Neural cell (in vitro differentiated cells): ENCODE measurements around the gene KCNQ2. TPM values are rescaled to one million over a fixed set of nuclear protein-coding genes. Genes with fewer than 3 reads are reported as not detected.

Experiments
- H2AFZ ChIP-seq: fragments of 200-600, 300-800 bp; sonication (generic), shearing (Covaris generic); 2 replicates; pipeline ENCODE4 v1.6.0; 2014; ENCODE audit warnings: low read depth, mild to moderate bottlenecking, antibody characterized with exemption, low read length, moderate library complexity
- H3F3A ChIP-seq: fragments of 200-600 bp; shearing (Covaris generic); 2 replicates; pipeline ENCODE4 v1.6.1; 2016; ENCODE audit warnings: mild to moderate bottlenecking, moderate library complexity, mixed read lengths, antibody characterized with exemption, low read length; ENCODE audit not compliant: insufficient read depth, poor library complexity, severe bottlenecking
- H3K27ac ChIP-seq: fragments of 200-600, 300-800 bp; sonication (generic), shearing (Covaris generic); 2 replicates; pipeline ENCODE4 v1.5.1; 2014; ENCODE audit warnings: mild to moderate bottlenecking, low read length, moderate library complexity
- H3K27me3 ChIP-seq: fragments of 300-800, 200-600 bp; sonication (generic), shearing (Covaris generic); 2 replicates; pipeline ENCODE4 v1.6.0; 2014; ENCODE audit warnings: mild to moderate bottlenecking, low read depth, low read length, moderate library complexity; ENCODE audit not compliant: insufficient read depth
- H3K36me3 ChIP-seq: fragments of 300-800, 200-600 bp; sonication (generic), shearing (Covaris generic); 2 replicates; pipeline ENCODE4 v1.5.1; 2014; ENCODE audit warnings: mild to moderate bottlenecking, antibody characterized with exemption, low read length, moderate library complexity; ENCODE audit not compliant: insufficient read depth
- H3K4me2 ChIP-seq: fragments of 300-800, 200-600 bp; sonication (generic), shearing (Covaris generic); 2 replicates; pipeline ENCODE4 v1.6.0; 2014; ENCODE audit warnings: mild to moderate bottlenecking, low read length
- H3K4me3 ChIP-seq: fragments of 300-800, 200-600 bp; sonication (generic), shearing (Covaris generic); 2 replicates; pipeline ENCODE4 v1.5.1; 2014; ENCODE audit warnings: mild to moderate bottlenecking, low read length, moderate library complexity
- H3K79me2 ChIP-seq: fragments of 200-600 bp; shearing (Covaris generic); replicated peaks from 2 replicates; pipeline ENCODE4 v1.6.0; 2014; ENCODE audit warnings: mild to moderate bottlenecking, low read length, moderate library complexity; ENCODE audit not compliant: insufficient read depth
- H3K9ac ChIP-seq: fragments of 300-800, 200-600 bp; sonication (generic), shearing (Covaris generic); 2 replicates; pipeline ENCODE4 v1.6.1; 2016; ENCODE audit warnings: mild to moderate bottlenecking, low read length, mixed read lengths
- H3K9me2 ChIP-seq: fragments of 200-600 bp; shearing (Covaris generic); 2 replicates; pipeline ENCODE4 v1.6.1; 2016; ENCODE audit warnings: mild to moderate bottlenecking, low read length, mixed read lengths; ENCODE audit not compliant: insufficient read depth
- H3K9me3 ChIP-seq: fragments of 200-600, 300-800 bp; sonication (generic), shearing (Covaris generic); 2 replicates; pipeline ENCODE4 v1.6.1; 2016; ENCODE audit warnings: mild to moderate bottlenecking, mixed run types, low read length, moderate library complexity, mixed read lengths
- H4K20me1 ChIP-seq: fragments of 200-600 bp; shearing (Covaris generic); 2 replicates; pipeline ENCODE4 v1.6.1; 2016; ENCODE audit warnings: mild to moderate bottlenecking, mixed run types; ENCODE audit not compliant: insufficient read depth
- EP300 ChIP-seq: fragments of 450-650 bp; conservative IDR thresholded peaks from 2 replicates; pipeline ENCODE4 v1.6.1; 2014; ENCODE audit warnings: antibody characterized with exemption, mild to moderate bottlenecking, moderate library complexity; ENCODE audit not compliant: poor library complexity, severe bottlenecking
- POLR2AphosphoS5 ChIP-seq: IDR thresholded peaks from 2 replicates; pipeline ENCODE4 v1.6.1; 2012
- RAD21 ChIP-seq: fragments of 450-650 bp; conservative IDR thresholded peaks from 2 replicates; pipeline ENCODE4 v1.6.1; 2014; ENCODE audit warnings: antibody characterized with exemption, mild to moderate bottlenecking, moderate library complexity
- REST ChIP-seq: IDR thresholded peaks from 2 replicates; pipeline ENCODE4 v1.6.1; 2012; ENCODE audit warnings: borderline replicate concordance
- SMC3 ChIP-seq: fragments of 450-650 bp; conservative IDR thresholded peaks from 2 replicates; pipeline ENCODE4 v1.6.1; 2014; ENCODE audit warnings: antibody characterized with exemption, mild to moderate bottlenecking, moderate library complexity; ENCODE audit not compliant: poor library complexity
- TAF1 ChIP-seq: IDR thresholded peaks from 2 replicates; pipeline ENCODE4 v1.6.1; 2012; ENCODE audit warnings: low read depth
- polyA plus RNA-seq: library from polyadenylated mRNA; depleted of rRNA; stranded (reverse); fragments of >200 nt; gene quantifications from 2 replicates; pipeline ENCODE4 v1.2.3, GENCODE V29; 2014

The KCNQ2 gene
- polyA plus RNA-seq, 1 donor from 2014 or later: 84.7 TPM

- Histone ChIP-seq H3K9me3 (peaks cover 9% of the 10 kb centered on the region), H3K79me2 (no peaks in the 10 kb centered on the region), H3K27ac (no peak overlapping the region), H2AFZ (no peak overlapping the region), H3K9ac (no peak overlapping the region), H3K4me3 (no peak overlapping the region), H3K9me2 (no peaks in the 10 kb centered on the region), H3K27me3 (no peaks in the 10 kb centered on the region), H3K36me3 (no peaks in the 10 kb centered on the region), H3F3A (no peaks in the 10 kb centered on the region), H3K4me2 (no peak overlapping the region), H4K20me1 (no peaks in the 10 kb centered on the region)
- TF ChIP-seq EP300 (no peak), TAF1 (no peak), RAD21 (no peak)
Measured at GRCh38 chr20:63508072-63508768, 35.8 kb upstream of the KCNQ2 start.

GRCh38 chr20:63507083-63507743, 34.8 kb upstream of the KCNQ2 start:
- no peaks in the 10 kb centered on the region for H3K27me3 ChIP-seq
- H3K36me3 ChIP-seq: no peaks in the 10 kb centered on the region
- H3K9me2 ChIP-seq: no peaks in the 10 kb centered on the region
- H3F3A ChIP-seq: no peaks in the 10 kb centered on the region
- no peak overlapping the region for H3K4me2 ChIP-seq
- H4K20me1 ChIP-seq: no peaks in the 10 kb centered on the region
- TF ChIP-seq SMC3 (no peak), POLR2AphosphoS5 (no peak)
- peaks cover 9% of the 10 kb centered on the region for H3K9me3 ChIP-seq
- H3K27ac ChIP-seq: no peak overlapping the region
- no peak overlapping the region for H2AFZ ChIP-seq
- no peaks in the 10 kb centered on the region for H3K79me2 ChIP-seq
- no peak overlapping the region for H3K4me3 ChIP-seq
- H3K9ac ChIP-seq: no peak overlapping the region

GRCh38 chr20:63505723-63506122, 33.3 kb upstream of the KCNQ2 start:
- Histone ChIP-seq H3K36me3 (no peaks in the 10 kb centered on the region), H3K79me2 (no peaks in the 10 kb centered on the region), H3K9ac (no peak overlapping the region), H3K4me2 (no peak overlapping the region), H3K27ac (no peak overlapping the region), H3F3A (no peaks in the 10 kb centered on the region), H3K9me3 (peaks cover 9% of the 10 kb centered on the region), H4K20me1 (no peaks in the 10 kb centered on the region), H3K9me2 (no peaks in the 10 kb centered on the region), H2AFZ (no peak overlapping the region), H3K27me3 (no peaks in the 10 kb centered on the region), H3K4me3 (no peak overlapping the region)
- TF ChIP-seq REST (no peak), SMC3 (no peak), RAD21 (no peak)
